ENCODE measurements around the gene SPIRE1.

Gene SPIRE1

DNA sequence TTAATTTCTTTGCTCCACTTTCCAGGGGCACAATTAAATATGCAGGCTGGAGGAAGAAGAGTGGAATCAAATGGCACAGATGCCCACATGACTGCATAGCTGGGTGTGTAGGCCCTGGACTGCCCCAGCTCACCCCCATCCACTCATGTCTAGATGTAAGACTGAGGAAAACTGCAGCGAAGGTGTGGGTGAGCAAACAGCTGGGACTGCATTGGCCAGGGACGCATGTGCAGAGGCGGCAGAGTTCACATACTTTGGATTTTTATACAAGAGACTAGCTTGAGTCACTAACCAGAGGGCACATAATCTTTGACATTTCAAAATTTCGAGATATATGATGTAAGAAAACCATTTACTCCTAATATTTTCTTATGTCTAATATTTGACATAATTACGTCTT lies 60.1 kb downstream of the SPIRE1 start:
- Histone ChIP-seq H3K9me3 (ENCODE audit: insufficient read depth, low read length) (no peaks in the 10 kb centered on the region), H3K36me3 (ENCODE audit: low read length) (no peaks in the 10 kb centered on the region), H3K9ac (ENCODE audit: low read length) (no peak overlapping the region), H3K4me3 (ENCODE audit: insufficient read depth, low read length, poor library complexity, severe bottlenecking) (no peak overlapping the region), H4K20me1 (ENCODE audit: low read depth, low read length) (no peaks in the 10 kb centered on the region), H3K79me2 (ENCODE audit: insufficient read depth, low read length) (no peaks in the 10 kb centered on the region), H3K4me2 (ENCODE audit: low read depth, low read length, poor library complexity, severe bottlenecking) (no peak overlapping the region), H3K27ac (ENCODE audit: low read depth, low read length) (no peak overlapping the region), H3K9me2 (replicated peaks; ENCODE audit: insufficient read depth, low read length) (no peaks in the 10 kb centered on the region), H3F3A (ENCODE audit: insufficient read depth) (no peaks in the 10 kb centered on the region), H3K27me3 (ENCODE audit: low read length) (no peaks in the 10 kb centered on the region), H2AFZ (ENCODE audit: low read depth, low read length, severe bottlenecking) (no peak overlapping the region)
- TF ChIP-seq, protein P1, sequence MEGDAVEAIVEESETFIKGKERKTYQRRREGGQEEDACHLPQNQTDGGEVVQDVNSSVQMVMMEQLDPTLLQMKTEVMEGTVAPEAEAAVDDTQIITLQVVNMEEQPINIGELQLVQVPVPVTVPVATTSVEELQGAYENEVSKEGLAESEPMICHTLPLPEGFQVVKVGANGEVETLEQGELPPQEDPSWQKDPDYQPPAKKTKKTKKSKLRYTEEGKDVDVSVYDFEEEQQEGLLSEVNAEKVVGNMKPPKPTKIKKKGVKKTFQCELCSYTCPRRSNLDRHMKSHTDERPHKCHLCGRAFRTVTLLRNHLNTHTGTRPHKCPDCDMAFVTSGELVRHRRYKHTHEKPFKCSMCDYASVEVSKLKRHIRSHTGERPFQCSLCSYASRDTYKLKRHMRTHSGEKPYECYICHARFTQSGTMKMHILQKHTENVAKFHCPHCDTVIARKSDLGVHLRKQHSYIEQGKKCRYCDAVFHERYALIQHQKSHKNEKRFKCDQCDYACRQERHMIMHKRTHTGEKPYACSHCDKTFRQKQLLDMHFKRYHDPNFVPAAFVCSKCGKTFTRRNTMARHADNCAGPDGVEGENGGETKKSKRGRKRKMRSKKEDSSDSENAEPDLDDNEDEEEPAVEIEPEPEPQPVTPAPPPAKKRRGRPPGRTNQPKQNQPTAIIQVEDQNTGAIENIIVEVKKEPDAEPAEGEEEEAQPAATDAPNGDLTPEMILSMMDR (IDR thresholded peaks at IDR 0.05; ENCODE audit: insufficient read depth, low read length, poor library complexity, severe bottlenecking) = no peak
- no peak for TF ChIP-seq EZH2phosphoT487 (conservative IDR thresholded peaks at IDR 0.05; ENCODE audit: low read length)

DNA sequence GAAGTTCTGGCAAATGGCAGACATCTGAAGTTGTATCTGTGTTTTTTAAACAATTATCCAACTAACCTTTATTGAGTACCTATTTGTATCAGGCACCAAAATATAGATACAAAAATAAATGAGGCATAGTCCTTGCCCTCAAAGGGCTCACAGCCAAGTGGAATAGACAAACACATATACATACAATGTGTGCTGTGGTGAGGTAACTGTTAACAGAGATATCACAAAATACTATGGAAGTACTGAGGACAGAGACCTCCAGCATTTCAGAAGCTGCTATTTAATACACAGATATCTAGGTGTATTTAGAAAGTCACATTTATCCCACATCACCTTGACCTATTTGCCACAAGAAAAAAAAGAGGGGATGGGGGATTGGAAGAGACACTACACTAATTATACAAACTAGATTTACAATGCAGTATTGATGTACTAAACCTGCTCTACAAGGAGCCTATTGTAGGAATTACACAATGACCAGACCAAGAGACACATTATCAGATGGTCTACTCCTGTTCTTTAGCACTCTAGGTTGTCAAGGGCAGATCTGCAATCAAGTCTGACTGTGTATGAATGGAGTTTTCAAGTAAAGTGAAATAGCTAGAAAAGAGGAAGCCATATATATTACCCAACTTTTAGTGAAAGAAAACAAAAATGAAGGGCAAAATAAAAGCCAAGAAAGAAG lies 62.2 kb downstream of the SPIRE1 start:
- H3K9me3 ChIP-seq (ENCODE audit: insufficient read depth, low read length) = no peaks in the 10 kb centered on the region
- no peaks in the 10 kb centered on the region for H3K79me2 ChIP-seq (ENCODE audit: insufficient read depth, low read length)
- no peaks in the 10 kb centered on the region for H3K27me3 ChIP-seq (ENCODE audit: low read length)

DNA sequence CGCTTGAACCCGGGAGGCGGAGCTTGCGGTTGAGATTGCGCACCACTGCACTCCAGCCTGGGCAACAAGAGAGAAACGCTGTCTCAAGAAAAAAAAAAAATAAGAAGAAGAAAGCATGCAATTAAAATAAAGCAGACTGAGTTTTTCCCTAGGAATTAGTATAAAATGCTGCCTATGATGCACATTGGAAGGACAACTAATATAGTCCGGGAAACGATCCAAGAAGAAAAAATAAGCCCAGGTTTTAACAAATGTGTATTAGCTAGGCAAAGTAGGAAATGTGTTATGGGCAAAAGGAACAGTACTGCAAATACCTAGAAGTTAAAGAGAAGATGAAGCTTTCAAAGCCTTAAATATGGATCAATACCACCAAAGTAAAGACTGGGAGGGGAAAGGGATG lies 64.0 kb downstream of the SPIRE1 start:
- no peak overlapping the region for H3K4me3 ChIP-seq (ENCODE audit: insufficient read depth, low read length, poor library complexity, severe bottlenecking)
- H3K4me2 ChIP-seq (ENCODE audit: low read depth, low read length, poor library complexity, severe bottlenecking) = no peak overlapping the region
- no peak overlapping the region for H3K9ac ChIP-seq (ENCODE audit: low read length)
- H3K27me3 ChIP-seq (ENCODE audit: low read length) = no peaks in the 10 kb centered on the region
- H3F3A ChIP-seq (ENCODE audit: insufficient read depth) = no peaks in the 10 kb centered on the region
- H2AFZ ChIP-seq (ENCODE audit: low read depth, low read length, severe bottlenecking) = no peak overlapping the region
- H3K79me2 ChIP-seq (ENCODE audit: insufficient read depth, low read length) = no peaks in the 10 kb centered on the region
- TF ChIP-seq EZH2phosphoT487 (conservative IDR thresholded peaks at IDR 0.05; ENCODE audit: low read length) = no peak
- H4K20me1 ChIP-seq (ENCODE audit: low read depth, low read length) = no peaks in the 10 kb centered on the region
- H3K9me3 ChIP-seq (ENCODE audit: insufficient read depth, low read length) = no peaks in the 10 kb centered on the region
- H3K36me3 ChIP-seq (ENCODE audit: low read length) = no peaks in the 10 kb centered on the region
- H3K9me2 ChIP-seq (replicated peaks; ENCODE audit: insufficient read depth, low read length) = no peaks in the 10 kb centered on the region
- H3K27ac ChIP-seq (ENCODE audit: low read depth, low read length) = no peak overlapping the region

More for the DNA sequence above, 62.2 kb downstream of the SPIRE1 start:
- Histone ChIP-seq H3K4me3 (ENCODE audit: insufficient read depth, low read length, poor library complexity, severe bottlenecking) (no peak overlapping the region), H3K9ac (ENCODE audit: low read length) (no peak overlapping the region), H4K20me1 (ENCODE audit: low read depth, low read length) (no peaks in the 10 kb centered on the region), H2AFZ (ENCODE audit: low read depth, low read length, severe bottlenecking) (no peak overlapping the region), H3K4me2 (ENCODE audit: low read depth, low read length, poor library complexity, severe bottlenecking) (no peak overlapping the region), H3K9me2 (replicated peaks; ENCODE audit: insufficient read depth, low read length) (no peaks in the 10 kb centered on the region), H3K36me3 (ENCODE audit: low read length) (no peaks in the 10 kb centered on the region), H3K27ac (ENCODE audit: low read depth, low read length) (no peak overlapping the region), H3F3A (ENCODE audit: insufficient read depth) (no peaks in the 10 kb centered on the region)
- TF ChIP-seq, protein P1 (IDR thresholded peaks at IDR 0.05; ENCODE audit: insufficient read depth, low read length, poor library complexity, severe bottlenecking) = no peak
- no peak for TF ChIP-seq EZH2phosphoT487 (conservative IDR thresholded peaks at IDR 0.05; ENCODE audit: low read length)

DNA sequence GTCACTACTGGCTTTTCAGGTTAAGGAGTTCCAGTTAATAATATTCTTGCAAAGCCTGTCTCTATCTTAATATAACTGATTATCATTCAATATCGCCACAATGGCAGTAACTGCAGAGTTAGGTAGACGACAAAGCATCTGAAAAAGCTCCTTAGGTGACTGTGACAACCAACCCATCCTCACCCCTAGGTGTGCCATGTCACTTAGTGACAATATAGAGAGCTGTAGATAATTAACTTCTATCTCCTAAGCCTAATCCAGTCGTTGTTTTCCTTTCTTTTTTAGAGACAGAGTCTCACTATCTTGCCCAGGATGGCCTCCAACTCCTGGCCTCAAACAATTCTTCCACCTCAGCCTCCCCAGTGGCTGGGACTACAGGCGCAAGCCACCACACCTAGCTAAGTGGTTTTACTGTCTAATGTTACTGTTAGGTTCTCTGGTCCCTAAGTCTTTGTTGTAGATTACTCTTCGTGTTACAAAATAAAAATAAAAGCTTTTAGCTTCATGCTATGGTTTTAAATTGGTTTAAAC lies 65.2 kb downstream of the SPIRE1 start:
- H3K27ac ChIP-seq (ENCODE audit: low read depth, low read length) = no peak overlapping the region
- H3K9ac ChIP-seq (ENCODE audit: low read length) = no peak overlapping the region
- no peaks in the 10 kb centered on the region for H3K27me3 ChIP-seq (ENCODE audit: low read length)
- H3K4me2 ChIP-seq (ENCODE audit: low read depth, low read length, poor library complexity, severe bottlenecking) = no peak overlapping the region
- no peaks in the 10 kb centered on the region for H3K79me2 ChIP-seq (ENCODE audit: insufficient read depth, low read length)
- no peaks in the 10 kb centered on the region for H4K20me1 ChIP-seq (ENCODE audit: low read depth, low read length)
- H3F3A ChIP-seq (ENCODE audit: insufficient read depth) = no peaks in the 10 kb centered on the region
- H3K4me3 ChIP-seq (ENCODE audit: insufficient read depth, low read length, poor library complexity, severe bottlenecking) = no peak overlapping the region
- no peak for TF ChIP-seq EZH2phosphoT487 (conservative IDR thresholded peaks at IDR 0.05; ENCODE audit: low read length)
- TF ChIP-seq, protein P1 (IDR thresholded peaks at IDR 0.05; ENCODE audit: insufficient read depth, low read length, poor library complexity, severe bottlenecking) = no peak
- no peak overlapping the region for H2AFZ ChIP-seq (ENCODE audit: low read depth, low read length, severe bottlenecking)
- no peaks in the 10 kb centered on the region for H3K36me3 ChIP-seq (ENCODE audit: low read length)
- no peaks in the 10 kb centered on the region for H3K9me2 ChIP-seq (replicated peaks; ENCODE audit: insufficient read depth, low read length)
- no peaks in the 10 kb centered on the region for H3K9me3 ChIP-seq (ENCODE audit: insufficient read depth, low read length)
